GM12878 (cell line): Measurements from ENCODE around the gene FGF2. TPM values are rescaled to one million over a fixed set of nuclear protein-coding genes. Genes with fewer than 3 reads are reported as not detected.

ENCODE experiments used
- BACH1 ChIP-seq: fragments of 450-650 bp; IDR thresholded peaks from 2 replicates; pipeline ENCODE4 v1.6.1; 2017; ENCODE audit warnings: mild to moderate bottlenecking, borderline replicate concordance
- CBX5 ChIP-seq: sonication (generic); IDR thresholded peaks from 2 replicates; pipeline ENCODE4 v1.6.1; 2016; ENCODE audit warnings: low read depth, moderate library complexity, mild to moderate bottlenecking, inconsistent platforms
- CEBPB ChIP-seq, 2 experiments: fragments of 150-350 bp in 1 of 2; IDR thresholded peaks; 2 replicates each; pipeline ENCODE4 v1.6.1; 2012 to 2014; ENCODE audit warnings: low read depth in 2 of 2, low read length in 2 of 2, borderline replicate concordance in 1 of 2, inconsistent platforms in 1 of 2
- CREB1 ChIP-seq: IDR thresholded peaks from 2 replicates; pipeline ENCODE4 v1.6.1; 2012; ENCODE audit warnings: low read depth, mild to moderate bottlenecking, inconsistent platforms
- CREM ChIP-seq: IDR thresholded peaks from 2 replicates; pipeline ENCODE4 v1.6.1; 2014; ENCODE audit warnings: antibody characterized with exemption, low read depth
- GATAD2B ChIP-seq: fragments of 450-650 bp; conservative IDR thresholded peaks from 2 replicates; pipeline ENCODE4 v1.6.1; 2017; ENCODE audit warnings: low read depth, mild to moderate bottlenecking, moderate library complexity
- HSF1 ChIP-seq: fragments of 150-350 bp; IDR thresholded peaks from 2 replicates; pipeline ENCODE4 v1.6.1; 2014; ENCODE audit warnings: mild to moderate bottlenecking, low read depth, low read length
- MEF2A ChIP-seq: IDR thresholded peaks from 2 replicates; pipeline ENCODE4 v1.6.1; 2011; ENCODE audit warnings: low read depth, mild to moderate bottlenecking, low read length, moderate library complexity; ENCODE audit not compliant: insufficient read depth
- MYB ChIP-seq: fragments of 150-350 bp; IDR thresholded peaks from 2 replicates; pipeline ENCODE4 v1.6.1; 2014; ENCODE audit warnings: mild to moderate bottlenecking, low read depth, low read length, borderline replicate concordance
- NBN ChIP-seq: fragments of 450-650 bp; IDR thresholded peaks from 2 replicates; pipeline ENCODE4 v1.6.1; 2016
- NFIC ChIP-seq: IDR thresholded peaks from 2 replicates; pipeline ENCODE4 v1.6.1; 2012; ENCODE audit warnings: low read depth, mild to moderate bottlenecking, inconsistent platforms, low read length, moderate library complexity
- NR2C1 ChIP-seq: fragments of 450-650 bp; IDR thresholded peaks from 2 replicates; pipeline ENCODE4 v1.6.1; 2017; ENCODE audit warnings: antibody characterized with exemption, mild to moderate bottlenecking, moderate library complexity
- POU2F2 ChIP-seq: IDR thresholded peaks from 3 replicates; pipeline ENCODE4 v1.6.1; 2011; ENCODE audit warnings: low read depth, mild to moderate bottlenecking, low read length, borderline replicate concordance
- RAD51 ChIP-seq: fragments of 450-650 bp; IDR thresholded peaks from 2 replicates; pipeline ENCODE4 v1.6.1; 2016; ENCODE audit warnings: moderate library complexity, mild to moderate bottlenecking, inconsistent platforms
- SPI1 ChIP-seq: IDR thresholded peaks from 2 replicates; pipeline ENCODE4 v1.6.1; 2011; ENCODE audit warnings: low read depth, mild to moderate bottlenecking, low read length, moderate library complexity, borderline replicate concordance; ENCODE audit not compliant: insufficient read depth
- TBL1XR1 ChIP-seq: IDR thresholded peaks from 2 replicates; pipeline ENCODE4 v1.6.1; 2012; ENCODE audit warnings: low read depth, low read length, improper control_type of control experiment
- ZSCAN29 ChIP-seq: fragments of 450-650 bp; IDR thresholded peaks from 2 replicates; pipeline ENCODE4 v1.6.1; 2017; ENCODE audit warnings: mild to moderate bottlenecking, moderate library complexity
- polyA plus RNA-seq, 11 experiments: library from polyadenylated mRNA; depleted of rRNA in 4 of 11; unstranded in 6 of 11; stranded (reverse) in 5 of 11; fragments of >200 nt; fragmentation: Nextera tagmentation in 4 of 11; fragmentation: Illumina TruSeq in 1 of 11; extraction: Ambion mirVana in 4 of 11; extraction: Trizol in 1 of 11; gene quantifications; 1 replicate in 1 of 11; 2 replicates in 10 of 11; pipeline versions ENCODE4 v1.2.1 to v1.2.3, GENCODE V29; 2011 to 2016; ENCODE audit warnings: inconsistent platforms in 2 of 11, missing spikeins in 2 of 11, low read depth in 1 of 11
- total RNA-seq, 4 experiments: library from RNA; depleted of rRNA in 3 of 4; stranded (reverse); fragments of >200 nt in 3 of 4; fragmentation: Illumina TruSeq in 1 of 4; extraction: Trizol in 1 of 4; gene quantifications; 2 replicates each; pipeline versions ENCODE4 v1.2.1 to v1.2.3, GENCODE V29; 2013 to 2021
- TF ChIP-seq, protein P1 (sequence below): fragments of 450-650 bp; IDR thresholded peaks from 2 replicates; pipeline ENCODE4 v1.6.1; 2018; ENCODE audit warnings: mild to moderate bottlenecking, low read depth, moderate library complexity; ENCODE audit not compliant: partially characterized antibody
- TF ChIP-seq, protein P2 (sequence below), 3 experiments: IDR thresholded peaks in 2 of 3; conservative IDR thresholded peaks in 1 of 3; 2 replicates each; pipeline ENCODE4 v1.5.1; 2011; ENCODE audit warnings: low read depth in 3 of 3, low read length in 3 of 3, mild to moderate bottlenecking in 3 of 3, control low read depth in 2 of 3, moderate library complexity in 2 of 3, inconsistent platforms in 1 of 3, mixed read lengths in 1 of 3; ENCODE audit not compliant: control insufficient read depth in 2 of 3, insufficient read depth in 1 of 3; ENCODE audit errors: extremely low read depth in 1 of 3
- TF ChIP-seq, protein P3 (sequence below): fragments of 450-650 bp; IDR thresholded peaks from 2 replicates; pipeline ENCODE4 v1.6.1; 2017; ENCODE audit warnings: mild to moderate bottlenecking, moderate library complexity

FGF2 gene
- total and polyA plus RNA-seq, 10 of the 15 experiments (the other 5 are each of a cell fraction or from before 2014, with no cell fraction given), result 0.13 to 1.7 (median 0.25) TPM

DNA sequence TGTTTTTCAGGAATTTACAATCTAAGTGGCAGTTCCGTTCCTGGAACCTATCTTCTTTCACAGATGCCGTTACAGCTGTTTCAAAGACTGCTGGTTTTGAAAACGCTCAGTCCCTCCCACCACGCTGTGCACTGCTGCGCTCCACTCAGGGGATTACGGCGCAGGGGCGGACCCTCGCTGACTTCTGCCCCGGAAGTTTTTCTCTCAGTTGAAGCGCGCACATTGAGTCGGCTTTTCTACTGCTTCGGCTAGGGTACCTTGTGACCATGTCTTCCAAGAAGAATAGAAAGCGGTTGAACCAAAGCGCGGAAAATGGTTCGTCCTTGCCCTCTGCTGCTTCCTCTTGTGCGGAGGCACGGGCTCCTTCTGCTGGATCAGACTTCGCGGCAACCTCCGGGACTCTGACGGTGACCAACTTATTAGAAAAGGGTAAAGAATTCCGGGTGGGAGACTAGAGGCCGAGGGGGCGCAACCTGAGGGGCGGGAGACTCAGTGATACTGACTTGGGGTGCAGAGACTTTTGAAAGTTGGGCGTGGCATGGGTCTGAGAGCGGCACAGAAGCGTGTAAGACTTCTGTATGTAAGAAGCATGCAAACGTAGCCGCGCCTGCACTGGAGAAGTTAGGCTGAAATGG is 96.4 kb downstream of the FGF2 start (continued):
- TF ChIP-seq, protein P1, sequence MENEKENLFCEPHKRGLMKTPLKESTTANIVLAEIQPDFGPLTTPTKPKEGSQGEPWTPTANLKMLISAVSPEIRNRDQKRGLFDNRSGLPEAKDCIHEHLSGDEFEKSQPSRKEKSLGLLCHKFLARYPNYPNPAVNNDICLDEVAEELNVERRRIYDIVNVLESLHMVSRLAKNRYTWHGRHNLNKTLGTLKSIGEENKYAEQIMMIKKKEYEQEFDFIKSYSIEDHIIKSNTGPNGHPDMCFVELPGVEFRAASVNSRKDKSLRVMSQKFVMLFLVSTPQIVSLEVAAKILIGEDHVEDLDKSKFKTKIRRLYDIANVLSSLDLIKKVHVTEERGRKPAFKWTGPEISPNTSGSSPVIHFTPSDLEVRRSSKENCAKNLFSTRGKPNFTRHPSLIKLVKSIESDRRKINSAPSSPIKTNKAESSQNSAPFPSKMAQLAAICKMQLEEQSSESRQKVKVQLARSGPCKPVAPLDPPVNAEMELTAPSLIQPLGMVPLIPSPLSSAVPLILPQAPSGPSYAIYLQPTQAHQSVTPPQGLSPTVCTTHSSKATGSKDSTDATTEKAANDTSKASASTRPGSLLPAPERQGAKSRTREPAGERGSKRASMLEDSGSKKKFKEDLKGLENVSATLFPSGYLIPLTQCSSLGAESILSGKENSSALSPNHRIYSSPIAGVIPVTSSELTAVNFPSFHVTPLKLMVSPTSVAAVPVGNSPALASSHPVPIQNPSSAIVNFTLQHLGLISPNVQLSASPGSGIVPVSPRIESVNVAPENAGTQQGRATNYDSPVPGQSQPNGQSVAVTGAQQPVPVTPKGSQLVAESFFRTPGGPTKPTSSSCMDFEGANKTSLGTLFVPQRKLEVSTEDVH, result peak; percentile 28
- peak; percentile 87; the same call in 1 of the 2 replicates for TF ChIP-seq TBL1XR1
- TF ChIP-seq MEF2A, result no peak
- TF ChIP-seq SPI1, result 0 out of 2 replicates have a peak, but pooled peaks have one; percentile 2
- no peak; the same call in 1 of the 2 replicates for TF ChIP-seq GATAD2B
- peak; percentile 53 for TF ChIP-seq CREM
- TF ChIP-seq CBX5, result 0 out of 2 replicates have a peak, but pooled peaks have one; percentile 39
- TF ChIP-seq, protein P2, sequence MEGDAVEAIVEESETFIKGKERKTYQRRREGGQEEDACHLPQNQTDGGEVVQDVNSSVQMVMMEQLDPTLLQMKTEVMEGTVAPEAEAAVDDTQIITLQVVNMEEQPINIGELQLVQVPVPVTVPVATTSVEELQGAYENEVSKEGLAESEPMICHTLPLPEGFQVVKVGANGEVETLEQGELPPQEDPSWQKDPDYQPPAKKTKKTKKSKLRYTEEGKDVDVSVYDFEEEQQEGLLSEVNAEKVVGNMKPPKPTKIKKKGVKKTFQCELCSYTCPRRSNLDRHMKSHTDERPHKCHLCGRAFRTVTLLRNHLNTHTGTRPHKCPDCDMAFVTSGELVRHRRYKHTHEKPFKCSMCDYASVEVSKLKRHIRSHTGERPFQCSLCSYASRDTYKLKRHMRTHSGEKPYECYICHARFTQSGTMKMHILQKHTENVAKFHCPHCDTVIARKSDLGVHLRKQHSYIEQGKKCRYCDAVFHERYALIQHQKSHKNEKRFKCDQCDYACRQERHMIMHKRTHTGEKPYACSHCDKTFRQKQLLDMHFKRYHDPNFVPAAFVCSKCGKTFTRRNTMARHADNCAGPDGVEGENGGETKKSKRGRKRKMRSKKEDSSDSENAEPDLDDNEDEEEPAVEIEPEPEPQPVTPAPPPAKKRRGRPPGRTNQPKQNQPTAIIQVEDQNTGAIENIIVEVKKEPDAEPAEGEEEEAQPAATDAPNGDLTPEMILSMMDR (IDR thresholded peaks at IDR 0.05 in 2 of 3, conservative IDR thresholded peaks at IDR 0.05 in 1 of 3; ENCODE audit: control insufficient read depth in 2 of 3, extremely low read depth in 1 of 3, insufficient read depth in 1 of 3, low read depth in 3 of 3, low read length in 3 of 3), result no peak
- 0 out of 2 replicates have a peak, but pooled peaks have one; percentile 5 for TF ChIP-seq ZSCAN29
- TF ChIP-seq NFIC, result no peak
- TF ChIP-seq BACH1, result no peak
- TF ChIP-seq RAD51, result no peak
- peak; percentile 75 for TF ChIP-seq CREB1
- TF ChIP-seq POU2F2, result peak; percentile 14; the same call in 1 of the 3 replicates
- no peak for TF ChIP-seq CEBPB (IDR thresholded peaks at IDR 0.05; ENCODE audit: borderline replicate concordance in 1 of 2, low read depth in 2 of 2, low read length in 2 of 2)
- TF ChIP-seq, protein P3, sequence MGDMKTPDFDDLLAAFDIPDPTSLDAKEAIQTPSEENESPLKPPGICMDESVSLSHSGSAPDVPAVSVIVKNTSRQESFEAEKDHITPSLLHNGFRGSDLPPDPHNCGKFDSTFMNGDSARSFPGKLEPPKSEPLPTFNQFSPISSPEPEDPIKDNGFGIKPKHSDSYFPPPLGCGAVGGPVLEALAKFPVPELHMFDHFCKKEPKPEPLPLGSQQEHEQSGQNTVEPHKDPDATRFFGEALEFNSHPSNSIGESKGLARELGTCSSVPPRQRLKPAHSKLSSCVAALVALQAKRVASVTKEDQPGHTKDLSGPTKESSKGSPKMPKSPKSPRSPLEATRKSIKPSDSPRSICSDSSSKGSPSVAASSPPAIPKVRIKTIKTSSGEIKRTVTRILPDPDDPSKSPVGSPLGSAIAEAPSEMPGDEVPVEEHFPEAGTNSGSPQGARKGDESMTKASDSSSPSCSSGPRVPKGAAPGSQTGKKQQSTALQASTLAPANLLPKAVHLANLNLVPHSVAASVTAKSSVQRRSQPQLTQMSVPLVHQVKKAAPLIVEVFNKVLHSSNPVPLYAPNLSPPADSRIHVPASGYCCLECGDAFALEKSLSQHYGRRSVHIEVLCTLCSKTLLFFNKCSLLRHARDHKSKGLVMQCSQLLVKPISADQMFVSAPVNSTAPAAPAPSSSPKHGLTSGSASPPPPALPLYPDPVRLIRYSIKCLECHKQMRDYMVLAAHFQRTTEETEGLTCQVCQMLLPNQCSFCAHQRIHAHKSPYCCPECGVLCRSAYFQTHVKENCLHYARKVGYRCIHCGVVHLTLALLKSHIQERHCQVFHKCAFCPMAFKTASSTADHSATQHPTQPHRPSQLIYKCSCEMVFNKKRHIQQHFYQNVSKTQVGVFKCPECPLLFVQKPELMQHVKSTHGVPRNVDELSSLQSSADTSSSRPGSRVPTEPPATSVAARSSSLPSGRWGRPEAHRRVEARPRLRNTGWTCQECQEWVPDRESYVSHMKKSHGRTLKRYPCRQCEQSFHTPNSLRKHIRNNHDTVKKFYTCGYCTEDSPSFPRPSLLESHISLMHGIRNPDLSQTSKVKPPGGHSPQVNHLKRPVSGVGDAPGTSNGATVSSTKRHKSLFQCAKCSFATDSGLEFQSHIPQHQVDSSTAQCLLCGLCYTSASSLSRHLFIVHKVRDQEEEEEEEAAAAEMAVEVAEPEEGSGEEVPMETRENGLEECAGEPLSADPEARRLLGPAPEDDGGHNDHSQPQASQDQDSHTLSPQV, result no peak
- TF ChIP-seq NBN, result peak; percentile 75; the same call in 1 of the 2 replicates
- no peak for TF ChIP-seq MYB
- TF ChIP-seq HSF1, result no peak
- TF ChIP-seq NR2C1, result peak; percentile 98
